Measurements from ENCODE around the gene TTC21B.

TTC21B gene

DNA sequence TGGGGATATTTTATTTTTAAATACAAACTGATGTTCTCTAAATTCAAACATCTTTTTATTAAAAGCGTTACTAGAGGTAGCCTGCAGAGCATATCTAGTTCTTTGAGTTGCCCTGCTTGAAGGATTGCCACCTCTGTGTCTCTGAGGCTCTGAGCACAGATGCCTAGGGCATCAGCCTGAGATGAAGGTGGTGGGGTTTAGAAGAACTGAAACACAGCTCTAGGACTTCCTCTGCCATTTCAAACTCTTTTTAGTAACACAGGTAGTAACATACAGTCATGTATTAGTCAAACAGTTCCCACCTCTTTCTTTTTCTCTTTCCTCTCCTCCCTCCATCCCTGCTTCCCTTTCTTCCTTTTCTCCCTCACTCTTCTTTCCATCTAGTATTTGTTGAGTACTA is 57.6 kb downstream of the TTC21B start:
- Histone ChIP-seq H3K4me1 (ENCODE audit: control insufficient read depth, insufficient read depth, low read length) (no peaks in the 10 kb centered on the region), H3K4me3 (ENCODE audit: low read depth, low read length) (no peak overlapping the region), H3K9me3 (ENCODE audit: control insufficient read depth, insufficient read depth, low read depth, low read length) (no peaks in the 10 kb centered on the region), H3K27ac (ENCODE audit: extremely low read depth, low read depth, low read length) (no peak overlapping the region), H3K36me3 (ENCODE audit: control insufficient read depth in 2 of 2, insufficient read depth in 1 of 2, low read length in 2 of 2) (peaks cover 24 to 72% of the 10 kb centered on the region in 2 experiments)
- no peak for TF ChIP-seq ZNF324 (tag by site-specific recombination; IDR thresholded peaks at IDR 0.05)
- TF ChIP-seq ZBTB20 (tag by site-specific recombination; IDR thresholded peaks at IDR 0.05): no peak
- no peak for TF ChIP-seq ZNF792 (tag by site-specific recombination; IDR thresholded peaks at IDR 0.05)
- TF ChIP-seq BCL11B (tag by site-specific recombination; IDR thresholded peaks at IDR 0.05; ENCODE audit: low read depth): no peak
- TF ChIP-seq, protein P1, sequence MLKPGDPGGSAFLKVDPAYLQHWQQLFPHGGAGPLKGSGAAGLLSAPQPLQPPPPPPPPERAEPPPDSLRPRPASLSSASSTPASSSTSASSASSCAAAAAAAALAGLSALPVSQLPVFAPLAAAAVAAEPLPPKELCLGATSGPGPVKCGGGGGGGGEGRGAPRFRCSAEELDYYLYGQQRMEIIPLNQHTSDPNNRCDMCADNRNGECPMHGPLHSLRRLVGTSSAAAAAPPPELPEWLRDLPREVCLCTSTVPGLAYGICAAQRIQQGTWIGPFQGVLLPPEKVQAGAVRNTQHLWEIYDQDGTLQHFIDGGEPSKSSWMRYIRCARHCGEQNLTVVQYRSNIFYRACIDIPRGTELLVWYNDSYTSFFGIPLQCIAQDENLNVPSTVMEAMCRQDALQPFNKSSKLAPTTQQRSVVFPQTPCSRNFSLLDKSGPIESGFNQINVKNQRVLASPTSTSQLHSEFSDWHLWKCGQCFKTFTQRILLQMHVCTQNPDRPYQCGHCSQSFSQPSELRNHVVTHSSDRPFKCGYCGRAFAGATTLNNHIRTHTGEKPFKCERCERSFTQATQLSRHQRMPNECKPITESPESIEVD (tag by site-specific recombination; IDR thresholded peaks at IDR 0.05): no peak
- TF ChIP-seq ZNF157 (tag by site-specific recombination; IDR thresholded peaks at IDR 0.05): no peak
- TF ChIP-seq, protein P2, sequence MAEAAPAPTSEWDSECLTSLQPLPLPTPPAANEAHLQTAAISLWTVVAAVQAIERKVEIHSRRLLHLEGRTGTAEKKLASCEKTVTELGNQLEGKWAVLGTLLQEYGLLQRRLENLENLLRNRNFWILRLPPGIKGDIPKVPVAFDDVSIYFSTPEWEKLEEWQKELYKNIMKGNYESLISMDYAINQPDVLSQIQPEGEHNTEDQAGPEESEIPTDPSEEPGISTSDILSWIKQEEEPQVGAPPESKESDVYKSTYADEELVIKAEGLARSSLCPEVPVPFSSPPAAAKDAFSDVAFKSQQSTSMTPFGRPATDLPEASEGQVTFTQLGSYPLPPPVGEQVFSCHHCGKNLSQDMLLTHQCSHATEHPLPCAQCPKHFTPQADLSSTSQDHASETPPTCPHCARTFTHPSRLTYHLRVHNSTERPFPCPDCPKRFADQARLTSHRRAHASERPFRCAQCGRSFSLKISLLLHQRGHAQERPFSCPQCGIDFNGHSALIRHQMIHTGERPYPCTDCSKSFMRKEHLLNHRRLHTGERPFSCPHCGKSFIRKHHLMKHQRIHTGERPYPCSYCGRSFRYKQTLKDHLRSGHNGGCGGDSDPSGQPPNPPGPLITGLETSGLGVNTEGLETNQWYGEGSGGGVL (tag by site-specific recombination; IDR thresholded peaks at IDR 0.05): no peak
- TF ChIP-seq, protein P3, sequence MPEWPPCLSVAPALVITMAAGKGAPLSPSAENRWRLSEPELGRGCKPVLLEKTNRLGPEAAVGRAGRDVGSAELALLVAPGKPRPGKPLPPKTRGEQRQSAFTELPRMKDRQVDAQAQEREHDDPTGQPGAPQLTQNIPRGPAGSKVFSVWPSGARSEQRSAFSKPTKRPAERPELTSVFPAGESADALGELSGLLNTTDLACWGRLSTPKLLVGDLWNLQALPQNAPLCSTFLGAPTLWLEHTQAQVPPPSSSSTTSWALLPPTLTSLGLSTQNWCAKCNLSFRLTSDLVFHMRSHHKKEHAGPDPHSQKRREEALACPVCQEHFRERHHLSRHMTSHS (tag by site-specific recombination; IDR thresholded peaks at IDR 0.05): no peak
- no peak for TF ChIP-seq ZNF248 (tag by site-specific recombination; IDR thresholded peaks at IDR 0.05)
- ChIA-PET POLR2A (no interaction called here), CTCF (no interaction called here)

DNA sequence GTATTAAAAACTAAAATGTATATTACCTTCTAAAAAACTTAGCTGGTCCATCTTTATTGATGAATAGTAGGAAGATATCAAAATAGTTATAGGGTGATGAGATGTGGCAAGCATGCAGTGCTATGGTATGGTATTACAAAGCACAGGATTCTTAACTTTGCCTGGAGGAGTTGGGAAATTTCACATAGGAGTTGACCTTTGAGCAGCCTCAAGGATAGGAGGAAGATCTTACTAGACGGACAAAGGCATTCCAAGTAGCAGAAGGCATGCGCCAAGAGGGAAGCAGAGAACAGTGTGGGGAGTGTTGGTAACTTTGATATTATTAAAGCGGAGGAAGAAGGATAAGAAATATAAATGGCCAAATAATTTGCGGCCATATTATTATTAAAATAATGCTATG is 60.0 kb downstream of the TTC21B start:
- ChIA-PET POLR2A (no interaction called here), CTCF (interaction anchor here (1.0 kb wide), 1 partner anchor 19 kb away, joined by 4 read pairs; no protein-coding TSS in a partner anchor)
- Histone ChIP-seq H3K9me3 (ENCODE audit: control insufficient read depth, insufficient read depth, low read depth, low read length) (no peaks in the 10 kb centered on the region), H3K4me1 (ENCODE audit: control insufficient read depth, insufficient read depth, low read length) (no peaks in the 10 kb centered on the region), H3K36me3 (ENCODE audit: control insufficient read depth in 2 of 2, insufficient read depth in 1 of 2, low read length in 2 of 2) (peaks cover 16 to 77% of the 10 kb centered on the region in 2 experiments; a peak in 2 of 3 replicates), H3K27ac (ENCODE audit: extremely low read depth, low read depth, low read length) (no peak overlapping the region), H3K4me3 (ENCODE audit: low read depth, low read length) (no peak overlapping the region)
- TF ChIP-seq ZNF239 (tag by site-specific recombination; IDR thresholded peaks at IDR 0.05) (no peak), KLF8 (tag by site-specific recombination; IDR thresholded peaks at IDR 0.05) (no peak), ZNF404 (tag by site-specific recombination; IDR thresholded peaks at IDR 0.05) (no peak), ZFHX2 (tag by site-specific recombination; conservative IDR thresholded peaks at IDR 0.05) (no peak), SCRT2 (tag by site-specific recombination; IDR thresholded peaks at IDR 0.05) (no peak), ZNF426 (tag by site-specific recombination; IDR thresholded peaks at IDR 0.05) (no peak), BCL11A (tag by site-specific recombination; IDR thresholded peaks at IDR 0.05; ENCODE audit: low read depth) (no peak), ZNF624 (tag by site-specific recombination; IDR thresholded peaks at IDR 0.05) (no peak), ZNF747 (tag by site-specific recombination; IDR thresholded peaks at IDR 0.05) (no peak), ZNF23 (tag by site-specific recombination; IDR thresholded peaks at IDR 0.05; ENCODE audit: borderline replicate concordance) (no peak)
- TF ChIP-seq, protein P4, sequence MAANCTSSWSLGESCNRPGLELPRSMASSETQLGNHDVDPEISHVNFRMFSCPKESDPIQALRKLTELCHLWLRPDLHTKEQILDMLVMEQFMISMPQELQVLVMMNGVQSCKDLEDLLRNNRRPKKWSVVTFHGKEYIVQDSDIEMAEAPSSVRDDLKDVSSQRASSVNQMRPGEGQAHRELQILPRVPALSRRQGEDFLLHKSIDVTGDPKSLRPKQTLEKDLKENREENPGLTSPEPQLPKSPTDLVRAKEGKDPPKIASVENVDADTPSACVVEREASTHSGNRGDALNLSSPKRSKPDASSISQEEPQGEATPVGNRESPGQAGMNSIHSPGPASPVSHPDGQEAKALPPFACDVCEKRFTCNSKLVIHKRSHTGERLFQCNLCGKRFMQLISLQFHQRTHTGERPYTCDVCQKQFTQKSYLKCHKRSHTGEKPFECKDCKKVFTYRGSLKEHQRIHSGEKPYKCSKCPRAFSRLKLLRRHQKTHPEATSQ (tag by site-specific recombination; IDR thresholded peaks at IDR 0.05): no peak
- TF ChIP-seq, protein P5, sequence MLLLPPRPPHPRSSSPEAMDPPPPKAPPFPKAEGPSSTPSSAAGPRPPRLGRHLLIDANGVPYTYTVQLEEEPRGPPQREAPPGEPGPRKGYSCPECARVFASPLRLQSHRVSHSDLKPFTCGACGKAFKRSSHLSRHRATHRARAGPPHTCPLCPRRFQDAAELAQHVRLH (tag by site-specific recombination; IDR thresholded peaks at IDR 0.05): no peak
- TF ChIP-seq, protein P2 (tag by site-specific recombination; IDR thresholded peaks at IDR 0.05): no peak
- TF ChIP-seq, protein P6, sequence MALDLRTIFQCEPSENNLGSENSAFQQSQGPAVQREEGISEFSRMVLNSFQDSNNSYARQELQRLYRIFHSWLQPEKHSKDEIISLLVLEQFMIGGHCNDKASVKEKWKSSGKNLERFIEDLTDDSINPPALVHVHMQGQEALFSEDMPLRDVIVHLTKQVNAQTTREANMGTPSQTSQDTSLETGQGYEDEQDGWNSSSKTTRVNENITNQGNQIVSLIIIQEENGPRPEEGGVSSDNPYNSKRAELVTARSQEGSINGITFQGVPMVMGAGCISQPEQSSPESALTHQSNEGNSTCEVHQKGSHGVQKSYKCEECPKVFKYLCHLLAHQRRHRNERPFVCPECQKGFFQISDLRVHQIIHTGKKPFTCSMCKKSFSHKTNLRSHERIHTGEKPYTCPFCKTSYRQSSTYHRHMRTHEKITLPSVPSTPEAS (tag by site-specific recombination; IDR thresholded peaks at IDR 0.05): no peak
